GM12872 (cell line): ENCODE results near the gene PRPS1.

Experiments used
- CTCF ChIP-seq: IDR thresholded peaks from 3 replicates; pipeline ENCODE4 v1.5.1; 2011; ENCODE audit warnings: low read depth, mild to moderate bottlenecking, low read length, moderate library complexity; ENCODE audit not compliant: insufficient read depth

Gene PRPS1

GRCh38 chrX:107658660-107659059 is 30.4 kb downstream of the PRPS1 start:
- TF ChIP-seq CTCF = no peak

- no peak for TF ChIP-seq CTCF
Observed at GRCh38 chrX:107659286-107659685, 31.0 kb downstream of the PRPS1 start.

- TF ChIP-seq CTCF = peak; percentile 60
Observed at GRCh38 chrX:107659768-107660167, 31.5 kb downstream of the PRPS1 start.

GRCh38 chrX:107662145-107662544 is 33.8 kb downstream of the PRPS1 start:
- TF ChIP-seq CTCF = no peak

GRCh38 chrX:107662824-107663223 is 34.5 kb downstream of the PRPS1 start:
- TF ChIP-seq CTCF = no peak

- no peak for TF ChIP-seq CTCF
Observed at GRCh38 chrX:107666931-107667330, 38.6 kb downstream of the PRPS1 start.

- TF ChIP-seq CTCF = no peak
Observed at GRCh38 chrX:107667426-107667825, 39.1 kb downstream of the PRPS1 start.

- TF ChIP-seq CTCF = no peak
Observed at GRCh38 chrX:107669261-107669660, 41.0 kb downstream of the PRPS1 start.
